Activated naive CD4-positive, alpha-beta T cell treated with anti-CD3 and anti-CD28 coated beads for 36 hours (primary cell): Measurements from ENCODE around the gene SMG5. TPM values are rescaled to one million over a fixed set of nuclear protein-coding genes. Genes with fewer than 3 reads are reported as not detected.
A peak's percentile ranks its signal among the peaks of the same experiment; 100 is the strongest.

Experiments used
- CTCF ChIA-PET: fragments of 350-600 bp; sonication (Branson Sonifier 250); formaldehyde crosslinking; loops from one replicate; lab custom pipeline; 2021; ENCODE audit warnings: antibody characterized with exemption; lab: Charles Lee
- DNase-seq: peaks from one replicate; pipeline ENCODE4 v3.0.0-alpha.2; 2020
- H3K27ac Mint-ChIP-seq: one replicate; pipeline ENCODE4 v1.8.0; 2021; ENCODE audit warnings: mild to moderate bottlenecking, mixed read lengths
- H3K27me3 Mint-ChIP-seq: one replicate; pipeline ENCODE4 v1.8.0; 2021; ENCODE audit warnings: low read depth, mixed read lengths
- H3K36me3 Mint-ChIP-seq: one replicate; pipeline ENCODE4 v1.8.0; 2021; ENCODE audit warnings: low read depth, mixed read lengths
- H3K4me1 Mint-ChIP-seq: one replicate; pipeline ENCODE4 v1.8.0; 2021; ENCODE audit warnings: low read depth, mixed read lengths
- H3K4me3 Mint-ChIP-seq: one replicate; pipeline ENCODE4 v1.8.0; 2021; ENCODE audit warnings: mild to moderate bottlenecking, moderate library complexity, mixed read lengths
- H3K9me3 Mint-ChIP-seq: one replicate; pipeline ENCODE4 v1.8.0; 2021; ENCODE audit warnings: mixed read lengths
- intact Hi-C: fragments of 100-400 bp; cut with micrococcal nuclease; formaldehyde crosslinking; loops from one replicate; pipeline ENCODE4 v1.15.1; 2023
- total RNA-seq, 2 experiments: library from RNA; stranded (reverse); gene quantifications; one replicate each; pipeline ENCODE4 v1.2.3, GENCODE V29; 2021

The SMG5 gene
- total RNA-seq, 2 experiments from 2014 or later = 77.1 to 83.4 TPM

DNA sequence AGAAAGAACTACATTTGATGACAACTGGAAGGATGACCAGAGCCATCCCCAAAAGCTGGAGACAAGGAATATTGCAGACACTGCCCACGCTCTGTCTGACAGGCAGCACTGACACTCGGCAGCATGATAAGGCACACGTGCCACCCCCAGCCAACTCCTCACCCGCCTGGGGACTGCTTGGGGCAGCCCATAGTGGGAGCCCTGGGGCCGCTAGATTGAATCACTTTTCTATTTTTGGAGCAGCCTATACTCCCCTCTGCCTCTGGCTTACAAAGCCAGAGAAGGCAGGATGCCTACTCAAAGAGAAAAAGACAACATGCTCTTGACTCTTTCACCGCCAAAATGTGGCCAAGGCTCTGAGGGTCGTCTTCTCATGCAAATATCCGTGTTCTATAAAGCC lies 1.3 kb downstream of the SMG5 start:
- Mint-ChIP-seq H3K27me3 (no peaks in the 10 kb centered on the region), H3K4me3 (peak overlapping the region; percentile 99), H3K9me3 (no peaks in the 10 kb centered on the region), H3K4me1 (peaks cover 26% of the 10 kb centered on the region), H3K36me3 (peaks cover 18% of the 10 kb centered on the region), H3K27ac (peak overlapping the region; percentile 92)
- peak; percentile 72 for DNase-seq
- intact Hi-C loops = loop anchor here (5.0 kb wide), 1 partner anchor 54 kb away; no protein-coding TSS in a partner anchor
- CTCF ChIA-PET = interaction anchor here (0.7 to 2.2 kb wide), 7 partner anchors 21 to 154 kb away, joined by 3 to 8 read pairs (median 5); no protein-coding TSS in a partner anchor

DNA sequence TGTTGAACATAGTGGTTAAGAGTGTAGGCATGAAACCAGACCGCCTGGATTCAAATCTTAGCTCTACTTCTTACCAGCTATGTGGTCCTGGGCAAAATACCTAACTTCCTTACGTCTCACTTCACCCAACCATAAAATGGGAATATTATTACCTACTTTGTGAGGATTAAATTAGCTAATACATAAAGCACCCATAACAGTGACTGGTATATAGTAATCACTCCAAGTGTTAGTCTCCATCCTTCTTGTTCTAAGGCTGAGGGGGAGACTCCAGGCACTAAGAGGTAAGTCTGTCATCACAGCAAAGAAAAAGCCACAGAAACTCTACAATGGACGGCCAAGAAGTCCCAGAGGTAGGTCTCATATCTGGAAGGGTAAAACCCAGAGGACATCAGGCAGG lies 2.8 kb downstream of the SMG5 start:
- CTCF ChIA-PET = interaction anchor here (1.0 to 2.2 kb wide), 7 partner anchors 9 to 165 kb away, joined by 3 to 8 read pairs (median 7); no protein-coding TSS in a partner anchor
- Mint-ChIP-seq H3K4me1 (peaks cover 25% of the 10 kb centered on the region), H3K9me3 (no peaks in the 10 kb centered on the region), H3K36me3 (peaks cover 25% of the 10 kb centered on the region), H3K27ac (no peak overlapping the region), H3K27me3 (no peaks in the 10 kb centered on the region), H3K4me3 (no peak overlapping the region)
- DNase-seq = no peak
- intact Hi-C loops = loop anchor here (5.0 kb wide), 1 partner anchor 53 kb away; no protein-coding TSS in a partner anchor

GRCh38 chr1:156276966-156277381 lies 5.7 kb downstream of the SMG5 start:
- H3K36me3 Mint-ChIP-seq = peaks cover 47% of the 10 kb centered on the region
- CTCF ChIA-PET = no interaction called here
- DNase-seq = no peak
- no peak overlapping the region for H3K4me3 Mint-ChIP-seq
- no peaks in the 10 kb centered on the region for H3K27me3 Mint-ChIP-seq
- peak overlapping the region; percentile 34 for H3K27ac Mint-ChIP-seq
- no peaks in the 10 kb centered on the region for H3K9me3 Mint-ChIP-seq
- intact Hi-C loops = no loop called here
- H3K4me1 Mint-ChIP-seq = peaks cover 17% of the 10 kb centered on the region

DNA sequence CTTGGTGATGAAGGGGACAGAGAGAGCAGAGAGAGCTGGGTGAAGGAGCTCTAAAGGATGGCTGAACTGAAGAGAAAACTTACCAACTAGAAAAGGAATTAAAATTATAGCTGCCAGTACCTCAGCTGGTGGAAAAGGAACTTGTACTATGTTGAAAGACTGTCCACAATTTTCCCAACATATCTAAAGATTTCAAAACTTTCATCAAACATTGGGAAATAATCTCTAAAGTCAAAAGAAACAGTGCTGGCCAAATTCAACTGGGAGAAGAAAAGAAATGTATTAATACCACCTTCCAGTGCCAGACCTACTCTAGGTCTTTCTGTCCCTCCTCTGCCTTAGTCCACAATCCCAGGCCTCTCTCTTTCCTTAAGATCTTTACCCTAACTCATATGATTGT lies 6.1 kb downstream of the SMG5 start:
- H3K4me3 Mint-ChIP-seq = no peak overlapping the region
- DNase-seq = no peak
- CTCF ChIA-PET = no interaction called here
- intact Hi-C loops = no loop called here
- no peaks in the 10 kb centered on the region for H3K27me3 Mint-ChIP-seq
- peaks cover 49% of the 10 kb centered on the region for H3K36me3 Mint-ChIP-seq
- no peaks in the 10 kb centered on the region for H3K9me3 Mint-ChIP-seq
- peak overlapping the region; percentile 34 for H3K27ac Mint-ChIP-seq
- H3K4me1 Mint-ChIP-seq = peaks cover 15% of the 10 kb centered on the region

GRCh38 chr1:156270314-156270713 lies 12.3 kb downstream of the SMG5 start:
- no peaks in the 10 kb centered on the region for H3K4me1 Mint-ChIP-seq
- intact Hi-C loops = no loop called here
- DNase-seq = no peak
- CTCF ChIA-PET = interaction anchor here (1.4 to 1.7 kb wide), 2 partner anchors 10 to 128 kb away, joined by 4 to 7 read pairs; no protein-coding TSS in a partner anchor
- no peak overlapping the region for H3K27ac Mint-ChIP-seq
- H3K36me3 Mint-ChIP-seq = peaks cover 55% of the 10 kb centered on the region
- H3K4me3 Mint-ChIP-seq = no peak overlapping the region
- no peaks in the 10 kb centered on the region for H3K27me3 Mint-ChIP-seq
- H3K9me3 Mint-ChIP-seq = no peaks in the 10 kb centered on the region

- Mint-ChIP-seq H3K4me3 (no peak overlapping the region), H3K36me3 (peaks cover 53% of the 10 kb centered on the region)
- CTCF ChIA-PET = interaction anchor here (0.8 kb wide), 1 partner anchor 54 kb away, joined by 4 read pairs; no protein-coding TSS in a partner anchor
Measured at GRCh38 chr1:156268336-156268735, 14.3 kb downstream of the SMG5 start.

DNA sequence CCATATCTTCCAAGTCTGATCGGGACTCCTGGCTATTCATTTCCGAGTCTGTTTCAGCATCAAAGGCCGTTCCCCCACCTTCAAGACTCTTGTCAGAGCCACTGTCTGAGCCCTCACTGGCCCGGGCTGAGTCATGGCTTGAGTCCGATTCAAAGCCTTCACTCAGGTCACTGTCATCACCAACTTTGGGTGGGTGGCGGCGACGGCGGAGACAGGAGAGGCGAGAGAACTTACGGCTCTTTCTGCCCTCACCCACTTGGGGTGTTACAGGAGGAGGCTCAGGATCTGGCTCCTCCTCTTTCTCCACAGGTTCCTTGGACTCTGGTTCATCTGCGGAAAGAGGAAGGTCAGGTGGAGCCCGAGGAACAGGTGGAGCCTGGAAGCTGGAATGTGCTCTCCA lies 16.6 kb downstream of the SMG5 start:
- H3K4me1 Mint-ChIP-seq = peaks cover 12% of the 10 kb centered on the region
- no peaks in the 10 kb centered on the region for H3K27me3 Mint-ChIP-seq
- no peak for DNase-seq
- no peak overlapping the region for H3K4me3 Mint-ChIP-seq
- no peak overlapping the region for H3K27ac Mint-ChIP-seq
- H3K36me3 Mint-ChIP-seq = peaks cover 53% of the 10 kb centered on the region
- H3K9me3 Mint-ChIP-seq = no peaks in the 10 kb centered on the region
- CTCF ChIA-PET = interaction anchor here (1.0 kb wide), 1 partner anchor 136 kb away, joined by 3 read pairs; no protein-coding TSS in a partner anchor
- intact Hi-C loops = no loop called here

More at GRCh38 chr1:156268336-156268735, 14.3 kb downstream of the SMG5 start:
- DNase-seq = no peak
- Mint-ChIP-seq H3K9me3 (no peaks in the 10 kb centered on the region), H3K27me3 (no peaks in the 10 kb centered on the region), H3K27ac (no peak overlapping the region), H3K4me1 (peaks cover 2% of the 10 kb centered on the region)
- intact Hi-C loops = no loop called here

GRCh38 chr1:156263288-156263655 lies 19.4 kb downstream of the SMG5 start:
- DNase-seq = no peak
- no peak overlapping the region for H3K4me3 Mint-ChIP-seq
- no peaks in the 10 kb centered on the region for H3K27me3 Mint-ChIP-seq
- H3K9me3 Mint-ChIP-seq = no peaks in the 10 kb centered on the region
- intact Hi-C loops = loop anchor here (5.0 kb wide), 1 partner anchor 54 kb away; no protein-coding TSS in a partner anchor
- peaks cover 63% of the 10 kb centered on the region for H3K36me3 Mint-ChIP-seq
- peaks cover 12% of the 10 kb centered on the region for H3K4me1 Mint-ChIP-seq
- H3K27ac Mint-ChIP-seq = no peak overlapping the region
- CTCF ChIA-PET = interaction anchor here (0.6 kb wide), 1 partner anchor 96 kb away, joined by 3 read pairs; no protein-coding TSS in a partner anchor

DNA sequence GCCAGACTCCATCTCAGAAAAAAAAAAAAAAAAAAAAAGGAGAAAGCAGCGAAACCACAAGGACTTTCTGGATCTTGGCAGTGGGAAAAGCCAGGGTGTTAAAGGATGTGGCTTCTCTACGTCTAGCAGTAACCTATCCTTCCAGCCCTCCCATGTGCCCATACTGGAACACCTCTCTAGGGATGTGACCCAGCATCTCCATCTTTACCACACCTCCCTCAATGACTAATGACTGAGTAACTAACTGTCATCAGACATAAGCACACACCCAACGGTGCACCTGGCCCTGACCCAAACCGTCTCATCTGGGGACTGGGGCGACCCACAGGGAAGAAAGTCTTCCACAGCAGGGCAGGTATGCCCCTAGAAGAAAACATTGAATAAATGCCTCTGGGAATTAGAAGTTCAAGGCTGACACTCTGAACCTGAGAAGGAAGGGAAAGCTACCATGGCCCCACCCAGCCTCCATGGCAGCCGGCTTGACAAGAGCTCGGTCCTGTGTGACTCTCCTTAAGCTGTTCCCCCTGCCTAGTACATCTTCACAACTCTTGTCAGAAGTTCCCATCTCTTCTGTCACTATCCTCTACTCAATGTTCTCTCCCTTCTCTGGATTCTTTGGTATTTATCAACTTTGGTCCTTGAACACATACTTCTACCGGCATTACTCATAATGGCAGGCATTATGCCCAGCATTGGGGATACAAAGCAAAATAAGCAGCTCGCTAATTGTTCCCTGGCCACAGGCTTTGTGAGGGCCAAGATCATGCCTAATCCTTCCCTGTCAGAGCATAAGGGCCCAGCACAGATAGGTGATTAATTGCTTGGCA lies 20.0 kb downstream of the SMG5 start:
- Mint-ChIP-seq H3K27ac (peak overlapping the region; percentile 20), H3K9me3 (no peaks in the 10 kb centered on the region), H3K27me3 (no peaks in the 10 kb centered on the region), H3K4me3 (no peak overlapping the region), H3K36me3 (peaks cover 63% of the 10 kb centered on the region), H3K4me1 (peaks cover 12% of the 10 kb centered on the region)
- no peak for DNase-seq
- intact Hi-C loops = loop anchor here (5.0 kb wide), 1 partner anchor 55 kb away; no protein-coding TSS in a partner anchor
- CTCF ChIA-PET = interaction anchor here (0.6 kb wide), 1 partner anchor 57 kb away, joined by 3 read pairs; no protein-coding TSS in a partner anchor

DNA sequence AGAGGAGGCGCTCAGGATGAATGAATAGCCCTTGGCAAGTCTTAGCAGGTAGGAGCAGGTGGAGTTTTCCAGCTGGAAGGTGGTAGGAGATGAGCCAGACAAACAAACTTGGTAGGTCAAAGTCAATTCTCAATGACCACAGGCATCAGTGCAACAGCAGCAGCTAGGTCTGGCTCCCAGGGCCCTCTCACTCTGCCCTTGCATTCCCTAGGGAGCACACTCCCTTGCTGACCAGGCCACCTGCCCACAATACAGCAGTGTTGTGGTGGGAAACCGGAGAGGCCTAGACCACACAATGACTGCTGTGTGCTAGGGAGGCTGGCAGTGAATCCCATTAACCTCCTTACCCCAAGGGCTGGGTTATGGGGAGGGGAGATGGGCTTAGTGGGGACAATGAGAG lies 21.7 kb downstream of the SMG5 start:
- H3K27me3 Mint-ChIP-seq = no peaks in the 10 kb centered on the region
- H3K27ac Mint-ChIP-seq = peak overlapping the region; percentile 6
- CTCF ChIA-PET = interaction anchor here (0.6 kb wide), 1 partner anchor 58 kb away, joined by 3 read pairs; no protein-coding TSS in a partner anchor
- DNase-seq = no peak
- intact Hi-C loops = loop anchor here (5.0 kb wide), 1 partner anchor 56 kb away; no protein-coding TSS in a partner anchor
- H3K9me3 Mint-ChIP-seq = no peaks in the 10 kb centered on the region
- peaks cover 54% of the 10 kb centered on the region for H3K36me3 Mint-ChIP-seq
- peaks cover 12% of the 10 kb centered on the region for H3K4me1 Mint-ChIP-seq
- H3K4me3 Mint-ChIP-seq = no peak overlapping the region

GRCh38 chr1:156259805-156260204 lies 22.8 kb downstream of the SMG5 start:
- Mint-ChIP-seq H3K4me3 (no peak overlapping the region), H3K4me1 (peaks cover 12% of the 10 kb centered on the region), H3K9me3 (no peaks in the 10 kb centered on the region), H3K27ac (no peak overlapping the region), H3K36me3 (peaks cover 46% of the 10 kb centered on the region), H3K27me3 (no peaks in the 10 kb centered on the region)
- intact Hi-C loops = loop anchor here (5.0 kb wide), 1 partner anchor 57 kb away; no protein-coding TSS in a partner anchor
- CTCF ChIA-PET = interaction anchor here (0.6 to 1.5 kb wide), 5 partner anchors 9 to 210 kb away, joined by 3 read pairs; partner anchors contain the start of gene PAQR6
- DNase-seq = peak; percentile 45

- DNase-seq = no peak
- Mint-ChIP-seq H3K4me3 (no peak overlapping the region), H3K27me3 (no peaks in the 10 kb centered on the region), H3K9me3 (no peaks in the 10 kb centered on the region), H3K4me1 (peaks cover 10% of the 10 kb centered on the region), H3K36me3 (peaks cover 43% of the 10 kb centered on the region), H3K27ac (no peak overlapping the region)
- intact Hi-C loops = no loop called here
- CTCF ChIA-PET = interaction anchor here (0.8 kb wide), 1 partner anchor 61 kb away, joined by 3 read pairs; no protein-coding TSS in a partner anchor
Measured at GRCh38 chr1:156258859-156259258, 23.8 kb downstream of the SMG5 start.
